Measurements from ENCODE around the gene OGDH.

The OGDH gene

DNA sequence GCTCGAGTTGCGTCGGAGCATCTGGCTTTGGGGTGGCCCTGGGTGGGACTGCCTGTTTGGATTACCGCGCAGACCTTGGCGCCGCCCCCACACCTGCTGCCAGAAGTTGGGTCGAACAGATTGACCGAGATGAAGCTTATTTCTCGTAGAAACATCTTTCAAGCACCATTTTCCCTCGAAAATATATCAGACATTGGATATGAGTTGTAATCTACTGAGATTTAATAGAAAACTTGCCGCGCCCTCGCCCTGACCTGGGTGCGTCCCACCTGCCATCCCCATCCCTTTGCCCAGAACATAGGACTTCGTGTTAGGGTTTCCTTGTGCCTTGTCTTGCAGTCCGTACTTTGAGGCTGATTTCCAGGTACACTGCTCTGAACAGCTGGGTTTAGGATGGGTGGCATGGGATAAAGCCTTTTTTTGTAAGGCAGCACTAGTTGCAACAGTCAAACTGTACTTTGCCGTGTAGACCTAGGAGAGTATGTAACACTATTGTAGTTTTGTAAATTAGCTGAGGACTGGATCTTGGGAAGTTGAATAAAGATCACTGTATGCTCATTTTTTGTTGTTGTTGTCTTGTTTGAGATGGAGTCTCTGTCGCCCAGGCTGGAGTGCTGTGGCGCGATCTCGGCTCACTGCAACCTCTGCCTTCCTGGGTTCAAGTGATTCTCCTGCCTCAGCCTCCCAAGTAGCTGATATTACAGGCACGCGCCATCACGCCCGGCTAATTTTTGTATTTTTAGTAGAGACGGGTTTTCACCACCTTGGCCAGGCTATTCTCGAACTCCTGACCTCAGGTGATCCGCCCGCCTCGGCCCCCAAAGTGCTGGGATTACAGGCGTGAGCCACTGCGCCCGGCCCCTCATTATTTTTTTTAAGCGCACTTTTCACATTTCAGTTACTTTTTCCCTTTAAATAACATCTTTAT lies 978 bp downstream of the OGDH start (continued):
- TF ChIP-seq BCL11A (tag by site-specific recombination; IDR thresholded peaks at IDR 0.05; ENCODE audit: low read depth) (peak; percentile 86; the same call in 1 of the 2 replicates), GLI2 (tag by site-specific recombination; IDR thresholded peaks at IDR 0.05; ENCODE audit: borderline replicate concordance, low read depth) (no peak), ZBTB1 (tag by site-specific recombination; IDR thresholded peaks at IDR 0.05) (no peak), OSR2 (tag by site-specific recombination; IDR thresholded peaks at IDR 0.05) (no peak), MZF1 (tag by site-specific recombination; IDR thresholded peaks at IDR 0.05; ENCODE audit: borderline replicate concordance) (no peak), REPIN1 (tag by site-specific recombination; IDR thresholded peaks at IDR 0.05; ENCODE audit: low read depth) (no peak), ZNF514 (tag by site-specific recombination; IDR thresholded peaks at IDR 0.05) (no peak), ZNF501 (tag by site-specific recombination; IDR thresholded peaks at IDR 0.05) (no peak), ZNF677 (tag by site-specific recombination; IDR thresholded peaks at IDR 0.05) (no peak), ZNF76 (tag by site-specific recombination; IDR thresholded peaks at IDR 0.05; ENCODE audit: borderline replicate concordance, low read depth) (no peak), ZNF10 (tag by site-specific recombination; IDR thresholded peaks at IDR 0.05) (no peak), ZNF324 (tag by site-specific recombination; IDR thresholded peaks at IDR 0.05) (no peak), ZNF335 (tag by site-specific recombination; conservative IDR thresholded peaks at IDR 0.05) (peak; percentile 86), ZNF24 (tag by site-specific recombination; IDR thresholded peaks at IDR 0.05) (0 out of 2 replicates have a peak, but pooled peaks have one; percentile 20), ZFP41 (tag by site-specific recombination; IDR thresholded peaks at IDR 0.05; ENCODE audit: borderline replicate concordance) (no peak), EGR2 (tag by site-specific recombination; IDR thresholded peaks at IDR 0.05; ENCODE audit: low read depth) (no peak), ZNF548 (tag by site-specific recombination; IDR thresholded peaks at IDR 0.05) (no peak), ZBTB17 (tag by site-specific recombination; IDR thresholded peaks at IDR 0.05) (peak; percentile 88)
- TF ChIP-seq, protein P1, sequence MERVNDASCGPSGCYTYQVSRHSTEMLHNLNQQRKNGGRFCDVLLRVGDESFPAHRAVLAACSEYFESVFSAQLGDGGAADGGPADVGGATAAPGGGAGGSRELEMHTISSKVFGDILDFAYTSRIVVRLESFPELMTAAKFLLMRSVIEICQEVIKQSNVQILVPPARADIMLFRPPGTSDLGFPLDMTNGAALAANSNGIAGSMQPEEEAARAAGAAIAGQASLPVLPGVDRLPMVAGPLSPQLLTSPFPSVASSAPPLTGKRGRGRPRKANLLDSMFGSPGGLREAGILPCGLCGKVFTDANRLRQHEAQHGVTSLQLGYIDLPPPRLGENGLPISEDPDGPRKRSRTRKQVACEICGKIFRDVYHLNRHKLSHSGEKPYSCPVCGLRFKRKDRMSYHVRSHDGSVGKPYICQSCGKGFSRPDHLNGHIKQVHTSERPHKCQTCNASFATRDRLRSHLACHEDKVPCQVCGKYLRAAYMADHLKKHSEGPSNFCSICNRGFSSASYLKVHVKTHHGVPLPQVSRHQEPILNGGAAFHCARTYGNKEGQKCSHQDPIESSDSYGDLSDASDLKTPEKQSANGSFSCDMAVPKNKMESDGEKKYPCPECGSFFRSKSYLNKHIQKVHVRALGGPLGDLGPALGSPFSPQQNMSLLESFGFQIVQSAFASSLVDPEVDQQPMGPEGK (tag by site-specific recombination; IDR thresholded peaks at IDR 0.05): no peak
- TF ChIP-seq, protein P2, sequence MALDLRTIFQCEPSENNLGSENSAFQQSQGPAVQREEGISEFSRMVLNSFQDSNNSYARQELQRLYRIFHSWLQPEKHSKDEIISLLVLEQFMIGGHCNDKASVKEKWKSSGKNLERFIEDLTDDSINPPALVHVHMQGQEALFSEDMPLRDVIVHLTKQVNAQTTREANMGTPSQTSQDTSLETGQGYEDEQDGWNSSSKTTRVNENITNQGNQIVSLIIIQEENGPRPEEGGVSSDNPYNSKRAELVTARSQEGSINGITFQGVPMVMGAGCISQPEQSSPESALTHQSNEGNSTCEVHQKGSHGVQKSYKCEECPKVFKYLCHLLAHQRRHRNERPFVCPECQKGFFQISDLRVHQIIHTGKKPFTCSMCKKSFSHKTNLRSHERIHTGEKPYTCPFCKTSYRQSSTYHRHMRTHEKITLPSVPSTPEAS (tag by site-specific recombination; IDR thresholded peaks at IDR 0.05): no peak
- TF ChIP-seq, protein P3, sequence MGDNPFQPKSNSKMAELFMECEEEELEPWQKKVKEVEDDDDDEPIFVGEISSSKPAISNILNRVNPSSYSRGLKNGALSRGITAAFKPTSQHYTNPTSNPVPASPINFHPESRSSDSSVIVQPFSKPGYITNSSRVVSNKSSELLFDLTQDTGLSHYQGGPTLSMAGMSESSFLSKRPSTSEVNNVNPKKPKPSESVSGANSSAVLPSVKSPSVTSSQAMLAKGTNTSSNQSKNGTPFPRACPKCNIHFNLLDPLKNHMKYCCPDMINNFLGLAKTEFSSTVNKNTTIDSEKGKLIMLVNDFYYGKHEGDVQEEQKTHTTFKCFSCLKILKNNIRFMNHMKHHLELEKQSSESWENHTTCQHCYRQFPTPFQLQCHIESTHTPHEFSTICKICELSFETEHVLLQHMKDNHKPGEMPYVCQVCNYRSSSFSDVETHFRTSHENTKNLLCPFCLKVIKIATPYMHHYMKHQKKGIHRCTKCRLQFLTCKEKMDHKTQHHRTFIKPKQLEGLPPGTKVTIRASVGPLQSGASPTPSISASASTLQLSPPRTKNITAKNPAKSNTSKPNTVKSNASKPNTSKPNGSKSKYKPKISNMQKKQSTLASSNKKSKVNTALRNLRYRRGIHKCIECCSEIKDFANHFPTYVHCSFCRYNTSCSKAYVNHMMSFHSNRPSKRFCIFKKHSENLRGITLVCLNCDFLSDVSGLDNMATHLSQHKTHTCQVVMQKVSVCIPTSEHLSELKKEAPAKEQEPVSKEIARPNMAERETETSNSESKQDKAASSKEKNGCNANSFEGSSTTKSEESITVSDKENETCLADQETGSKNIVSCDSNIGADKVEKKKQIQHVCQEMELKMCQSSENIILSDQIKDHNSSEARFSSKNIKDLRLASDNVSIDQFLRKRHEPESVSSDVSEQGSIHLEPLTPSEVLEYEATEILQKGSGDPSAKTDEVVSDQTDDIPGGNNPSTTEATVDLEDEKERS (tag by site-specific recombination; IDR thresholded peaks at IDR 0.05): peak; percentile 44; the same call in 1 of the 2 replicates
- TF ChIP-seq, protein P4, sequence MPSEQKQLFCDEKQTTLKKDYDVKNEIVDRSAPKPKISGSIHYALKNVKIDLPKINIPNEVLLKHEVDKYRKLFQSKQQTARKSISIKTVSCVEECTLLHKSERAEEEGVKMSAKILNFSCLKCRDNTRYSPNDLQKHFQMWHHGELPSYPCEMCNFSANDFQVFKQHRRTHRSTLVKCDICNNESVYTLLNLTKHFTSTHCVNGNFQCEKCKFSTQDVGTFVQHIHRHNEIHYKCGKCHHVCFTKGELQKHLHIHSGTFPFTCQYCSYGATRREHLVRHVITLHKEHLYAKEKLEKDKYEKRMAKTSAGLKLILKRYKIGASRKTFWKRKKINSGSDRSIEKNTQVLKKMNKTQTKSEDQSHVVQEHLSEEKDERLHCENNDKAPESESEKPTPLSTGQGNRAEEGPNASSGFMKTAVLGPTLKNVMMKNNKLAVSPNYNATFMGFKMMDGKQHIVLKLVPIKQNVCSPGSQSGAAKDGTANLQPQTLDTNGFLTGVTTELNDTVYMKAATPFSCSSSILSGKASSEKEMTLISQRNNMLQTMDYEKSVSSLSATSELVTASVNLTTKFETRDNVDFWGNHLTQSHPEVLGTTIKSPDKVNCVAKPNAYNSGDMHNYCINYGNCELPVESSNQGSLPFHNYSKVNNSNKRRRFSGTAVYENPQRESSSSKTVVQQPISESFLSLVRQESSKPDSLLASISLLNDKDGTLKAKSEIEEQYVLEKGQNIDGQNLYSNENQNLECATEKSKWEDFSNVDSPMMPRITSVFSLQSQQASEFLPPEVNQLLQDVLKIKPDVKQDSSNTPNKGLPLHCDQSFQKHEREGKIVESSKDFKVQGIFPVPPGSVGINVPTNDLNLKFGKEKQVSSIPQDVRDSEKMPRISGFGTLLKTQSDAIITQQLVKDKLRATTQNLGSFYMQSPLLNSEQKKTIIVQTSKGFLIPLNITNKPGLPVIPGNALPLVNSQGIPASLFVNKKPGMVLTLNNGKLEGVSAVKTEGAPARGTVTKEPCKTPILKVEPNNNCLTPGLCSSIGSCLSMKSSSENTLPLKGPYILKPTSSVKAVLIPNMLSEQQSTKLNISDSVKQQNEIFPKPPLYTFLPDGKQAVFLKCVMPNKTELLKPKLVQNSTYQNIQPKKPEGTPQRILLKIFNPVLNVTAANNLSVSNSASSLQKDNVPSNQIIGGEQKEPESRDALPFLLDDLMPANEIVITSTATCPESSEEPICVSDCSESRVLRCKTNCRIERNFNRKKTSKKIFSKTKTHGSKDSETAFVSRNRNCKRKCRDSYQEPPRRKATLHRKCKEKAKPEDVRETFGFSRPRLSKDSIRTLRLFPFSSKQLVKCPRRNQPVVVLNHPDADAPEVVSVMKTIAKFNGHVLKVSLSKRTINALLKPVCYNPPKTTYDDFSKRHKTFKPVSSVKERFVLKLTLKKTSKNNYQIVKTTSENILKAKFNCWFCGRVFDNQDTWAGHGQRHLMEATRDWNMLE (tag by site-specific recombination; conservative IDR thresholded peaks at IDR 0.05; ENCODE audit: low read depth): no peak
- TF ChIP-seq, protein P5, sequence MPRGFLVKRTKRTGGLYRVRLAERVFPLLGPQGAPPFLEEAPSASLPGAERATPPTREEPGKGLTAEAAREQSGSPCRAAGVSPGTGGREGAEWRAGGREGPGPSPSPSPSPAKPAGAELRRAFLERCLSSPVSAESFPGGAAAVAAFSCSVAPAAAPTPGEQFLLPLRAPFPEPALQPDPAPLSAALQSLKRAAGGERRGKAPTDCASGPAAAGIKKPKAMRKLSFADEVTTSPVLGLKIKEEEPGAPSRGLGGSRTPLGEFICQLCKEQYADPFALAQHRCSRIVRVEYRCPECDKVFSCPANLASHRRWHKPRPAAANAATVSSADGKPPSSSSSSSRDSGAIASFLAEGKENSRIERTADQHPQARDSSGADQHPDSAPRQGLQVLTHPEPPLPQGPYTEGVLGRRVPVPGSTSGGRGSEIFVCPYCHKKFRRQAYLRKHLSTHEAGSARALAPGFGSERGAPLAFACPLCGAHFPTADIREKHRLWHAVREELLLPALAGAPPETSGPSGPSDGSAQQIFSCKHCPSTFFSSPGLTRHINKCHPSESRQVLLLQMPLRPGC (tag by site-specific recombination; IDR thresholded peaks at IDR 0.05): peak; percentile 16; the same call in 1 of the 2 replicates
- TF ChIP-seq, protein P6, sequence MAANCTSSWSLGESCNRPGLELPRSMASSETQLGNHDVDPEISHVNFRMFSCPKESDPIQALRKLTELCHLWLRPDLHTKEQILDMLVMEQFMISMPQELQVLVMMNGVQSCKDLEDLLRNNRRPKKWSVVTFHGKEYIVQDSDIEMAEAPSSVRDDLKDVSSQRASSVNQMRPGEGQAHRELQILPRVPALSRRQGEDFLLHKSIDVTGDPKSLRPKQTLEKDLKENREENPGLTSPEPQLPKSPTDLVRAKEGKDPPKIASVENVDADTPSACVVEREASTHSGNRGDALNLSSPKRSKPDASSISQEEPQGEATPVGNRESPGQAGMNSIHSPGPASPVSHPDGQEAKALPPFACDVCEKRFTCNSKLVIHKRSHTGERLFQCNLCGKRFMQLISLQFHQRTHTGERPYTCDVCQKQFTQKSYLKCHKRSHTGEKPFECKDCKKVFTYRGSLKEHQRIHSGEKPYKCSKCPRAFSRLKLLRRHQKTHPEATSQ (tag by site-specific recombination; IDR thresholded peaks at IDR 0.05): 0 out of 2 replicates have a peak, but pooled peaks have one; percentile 74
